Measurements from ENCODE around the gene PRPH. TPM values are rescaled to one million over a fixed set of nuclear protein-coding genes. Genes with fewer than 3 reads are reported as not detected.

PRPH gene
- total and polyA plus RNA-seq, 10 of the 15 experiments (the other 5 are each of a cell fraction or from before 2014, with no cell fraction given), result 0.09 to 0.45 (median 0.19) TPM; not detected in 3

GRCh38 chr12:49301760-49302159, 6.8 kb downstream of the PRPH start:
- DNase-seq (ENCODE audit: low read depth, low spot score), result no peak
- FAIRE-seq, result peak; percentile 71

More at GRCh38 chr12:49301760-49302159, 6.8 kb downstream of the PRPH start:
- peak; percentile 41; the same call in 2 of the 3 replicates for ATAC-seq
- H3K27me3 ChIP-seq (replicated peaks in 1 of 2; ENCODE audit: control insufficient read depth in 2 of 2, insufficient read depth in 2 of 2, low read length in 1 of 2), result peaks cover 2 to 6% of the 10 kb centered on the region in 2 experiments; a peak in 3 of 4 replicates
- whole genome bisulfite sequencing (ENCODE audit: insufficient coverage, insufficient replicate concordance, low lambda C conversion rate, missing lambda C conversion rate), result 2% methylated on average over 4 of the region's 4 CpGs
- ChIA-PET RAD21 (ENCODE audit: unreplicated experiment) (interaction anchor here (1.1 to 1.6 kb wide), 2 partner anchors 10 to 45 kb away, joined by 3 to 4 read pairs; partner anchors contain the start of gene DNAJC22), CTCF (interaction anchor here (1.6 to 3.2 kb wide), 3 partner anchors 13 to 56 kb away, joined by 5 to 13 read pairs (median 12); no protein-coding TSS in a partner anchor), POLR2A (no interaction called here), SMC1A (ENCODE audit: uncharacterized antibody, unreplicated experiment) (interaction anchor here (1.1 kb wide), 1 partner anchor 234 kb away, joined by 3 read pairs; no protein-coding TSS in a partner anchor)
- no peak overlapping the region for H3K9ac ChIP-seq (ENCODE audit: control insufficient read depth, insufficient read depth, low read length)
- H3K4me1 ChIP-seq (ENCODE audit: control insufficient read depth, insufficient read depth, low read length), result peaks cover 5% of the 10 kb centered on the region
- H3K4me2 ChIP-seq (ENCODE audit: control insufficient read depth, insufficient read depth), result no peak overlapping the region
- H3K4me3 ChIP-seq, result no peak overlapping the region
- no peak overlapping the region for H3K27ac ChIP-seq (ENCODE audit: control insufficient read depth, insufficient read depth)
- in situ Hi-C loops (cut with MboI), result no loop called here
- no peaks in the 10 kb centered on the region for H3K9me3 ChIP-seq (replicated peaks; ENCODE audit: control insufficient read depth, insufficient read depth, low read length)
- no TSS peak for BruUV-seq (replicated peaks)
- no peak for TF ChIP-seq NFXL1 (IDR thresholded peaks at IDR 0.05; ENCODE audit: borderline replicate concordance)
- no peak for TF ChIP-seq KAT2A (conservative IDR thresholded peaks at IDR 0.05; ENCODE audit: control insufficient read depth, low read depth, low read length)
- TF ChIP-seq PAX5 (IDR thresholded peaks at IDR 0.05; ENCODE audit: borderline replicate concordance, low read depth, low read length), result no peak
- no peak for TF ChIP-seq BCL3 (IDR thresholded peaks at IDR 0.05; ENCODE audit: borderline replicate concordance, insufficient read depth, low read depth, low read length, poor library complexity, severe bottlenecking)
- no peak for TF ChIP-seq NR2C2 (IDR thresholded peaks at IDR 0.05; ENCODE audit: borderline replicate concordance, control insufficient read depth, insufficient read length, low read depth)
- no peak for TF ChIP-seq CHD4 (IDR thresholded peaks at IDR 0.05)
- H2AFZ ChIP-seq (ENCODE audit: control insufficient read depth, low read depth, low read length), result peak overlapping the region; percentile 41; the same call in 1 of the 2 replicates
- no peaks in the 10 kb centered on the region for H3K79me2 ChIP-seq (ENCODE audit: control insufficient read depth, insufficient read depth, low read length)
- no peaks in the 10 kb centered on the region for H4K20me1 ChIP-seq (ENCODE audit: control insufficient read depth, insufficient read depth)
- intact Hi-C loops (cut with micrococcal nuclease; ENCODE audit: unreplicated experiment), result no loop called here
- no peaks in the 10 kb centered on the region for H3K36me3 ChIP-seq (ENCODE audit: control insufficient read depth in 2 of 2, insufficient read depth in 2 of 2, low read length in 1 of 2)
